ENCODE data around the gene UBE3D. TPM values are rescaled to one million over a fixed set of nuclear protein-coding genes. Genes with fewer than 3 reads are reported as not detected.

UBE3D gene
- total RNA-seq, 2 donors from 2014 or later: 9.3 to 11.5 TPM

GRCh38 chr6:82914511-82914910 is 151.1 kb downstream of the UBE3D start:
- no peak overlapping the region for H3K27ac ChIP-seq
- no peaks in the 10 kb centered on the region for H3K9me3 ChIP-seq
- TF ChIP-seq CTCF (IDR thresholded peaks at IDR 0.05): no peak
- no peak for TF ChIP-seq POLR2A (IDR thresholded peaks at IDR 0.05)
- WGBS, 2 donors: 92 to 95% methylated on average over 4 of the region's 4 CpGs
- no peak for ATAC-seq
- no peaks in the 10 kb centered on the region for H3K36me3 ChIP-seq (replicated peaks in 1 of 2; ENCODE audit: insufficient read depth in 1 of 2, low read depth in 2 of 2)
- no peak overlapping the region for H3K4me3 ChIP-seq
- no peaks in the 10 kb centered on the region for H3K27me3 ChIP-seq
- no peak for DNase-seq
- intact Hi-C loops (cut with DNase I): no loop called here
- no peaks in the 10 kb centered on the region for H3K4me1 ChIP-seq

GRCh38 chr6:82910820-82911219 is 154.8 kb downstream of the UBE3D start:
- DNase-seq (no peak), ATAC-seq (no peak)
- Histone ChIP-seq H3K4me3 (no peak overlapping the region), H3K36me3 (replicated peaks in 1 of 2; ENCODE audit: insufficient read depth in 1 of 2, low read depth in 2 of 2) (no peaks in the 10 kb centered on the region), H3K27me3 (no peaks in the 10 kb centered on the region), H3K27ac (no peak overlapping the region), H3K9me3 (no peaks in the 10 kb centered on the region), H3K4me1 (no peaks in the 10 kb centered on the region)
- intact Hi-C loops (cut with DNase I): no loop called here
- TF ChIP-seq POLR2A (IDR thresholded peaks at IDR 0.05) (no peak), CTCF (IDR thresholded peaks at IDR 0.05) (no peak)

GRCh38 chr6:82910395-82910794 is 155.2 kb downstream of the UBE3D start:
- Histone ChIP-seq H3K36me3 (replicated peaks in 1 of 2; ENCODE audit: insufficient read depth in 1 of 2, low read depth in 2 of 2) (no peaks in the 10 kb centered on the region), H3K9me3 (no peaks in the 10 kb centered on the region), H3K27me3 (no peaks in the 10 kb centered on the region), H3K4me1 (no peaks in the 10 kb centered on the region), H3K4me3 (no peak overlapping the region), H3K27ac (no peak overlapping the region)
- DNase-seq (no peak), ATAC-seq (no peak)
- WGBS, 2 donors: 57 to 60% methylated on average over 1 of the region's 1 CpG
- intact Hi-C loops (cut with DNase I): no loop called here
- TF ChIP-seq POLR2A (IDR thresholded peaks at IDR 0.05) (no peak), CTCF (IDR thresholded peaks at IDR 0.05) (no peak)

GRCh38 chr6:82909551-82909950 is 156.1 kb downstream of the UBE3D start:
- Histone ChIP-seq H3K36me3 (replicated peaks in 1 of 2; ENCODE audit: insufficient read depth in 1 of 2, low read depth in 2 of 2) (no peaks in the 10 kb centered on the region), H3K9me3 (no peaks in the 10 kb centered on the region), H3K27me3 (no peaks in the 10 kb centered on the region), H3K27ac (no peak overlapping the region), H3K4me3 (no peak overlapping the region), H3K4me1 (no peaks in the 10 kb centered on the region)
- DNase-seq (no peak), ATAC-seq (no peak)
- WGBS, 2 donors: 87% methylated on average over 3 of the region's 3 CpGs
- no peak for TF ChIP-seq POLR2A (IDR thresholded peaks at IDR 0.05)
- no peak for TF ChIP-seq CTCF (IDR thresholded peaks at IDR 0.05)
- intact Hi-C loops (cut with DNase I): no loop called here

GRCh38 chr6:82908661-82909060 is 157.0 kb downstream of the UBE3D start:
- WGBS, 2 donors: 79 to 84% methylated on average over 2 of the region's 2 CpGs
- DNase-seq (no peak), ATAC-seq (no peak)
- Histone ChIP-seq H3K36me3 (replicated peaks in 1 of 2; ENCODE audit: insufficient read depth in 1 of 2, low read depth in 2 of 2) (no peaks in the 10 kb centered on the region), H3K4me1 (no peaks in the 10 kb centered on the region), H3K27ac (no peak overlapping the region), H3K27me3 (no peaks in the 10 kb centered on the region), H3K4me3 (no peak overlapping the region), H3K9me3 (no peaks in the 10 kb centered on the region)
- intact Hi-C loops (cut with DNase I): no loop called here
- TF ChIP-seq CTCF (IDR thresholded peaks at IDR 0.05): no peak
- TF ChIP-seq POLR2A (IDR thresholded peaks at IDR 0.05): no peak
